Right renal cortex interstitium (tissue), 3 donors: ENCODE measurements around the gene ATP11A. TPM values are rescaled to one million over a fixed set of nuclear protein-coding genes. Genes with fewer than 3 reads are reported as not detected.

Experiments used
- DNase-seq, 3 donors: peaks; one replicate each; pipeline ENCODE4 v3.0.0-alpha.2; 2013; ENCODE audit warnings: low read depth in 3 of 3, low spot score in 2 of 3
- polyA plus RNA-seq, 3 donors: library from polyadenylated mRNA; unstranded; fragments of 120-200 nt; gene quantifications; one replicate each; pipeline ENCODE4 v1.2.1, GENCODE V29; 2013; ENCODE audit not compliant: insufficient read length in 3 of 3

Gene ATP11A
- polyA plus RNA-seq, 3 donors: 34.8 to 39.4 (median 37.3) TPM

GRCh38 chr13:112897956-112898620, 208.2 kb downstream of the ATP11A start:
- no peak for DNase-seq

- DNase-seq: no peak
These were observed 208.9 kb downstream of the ATP11A start for GRCh38 chr13:112898621-112899280.

DNA sequence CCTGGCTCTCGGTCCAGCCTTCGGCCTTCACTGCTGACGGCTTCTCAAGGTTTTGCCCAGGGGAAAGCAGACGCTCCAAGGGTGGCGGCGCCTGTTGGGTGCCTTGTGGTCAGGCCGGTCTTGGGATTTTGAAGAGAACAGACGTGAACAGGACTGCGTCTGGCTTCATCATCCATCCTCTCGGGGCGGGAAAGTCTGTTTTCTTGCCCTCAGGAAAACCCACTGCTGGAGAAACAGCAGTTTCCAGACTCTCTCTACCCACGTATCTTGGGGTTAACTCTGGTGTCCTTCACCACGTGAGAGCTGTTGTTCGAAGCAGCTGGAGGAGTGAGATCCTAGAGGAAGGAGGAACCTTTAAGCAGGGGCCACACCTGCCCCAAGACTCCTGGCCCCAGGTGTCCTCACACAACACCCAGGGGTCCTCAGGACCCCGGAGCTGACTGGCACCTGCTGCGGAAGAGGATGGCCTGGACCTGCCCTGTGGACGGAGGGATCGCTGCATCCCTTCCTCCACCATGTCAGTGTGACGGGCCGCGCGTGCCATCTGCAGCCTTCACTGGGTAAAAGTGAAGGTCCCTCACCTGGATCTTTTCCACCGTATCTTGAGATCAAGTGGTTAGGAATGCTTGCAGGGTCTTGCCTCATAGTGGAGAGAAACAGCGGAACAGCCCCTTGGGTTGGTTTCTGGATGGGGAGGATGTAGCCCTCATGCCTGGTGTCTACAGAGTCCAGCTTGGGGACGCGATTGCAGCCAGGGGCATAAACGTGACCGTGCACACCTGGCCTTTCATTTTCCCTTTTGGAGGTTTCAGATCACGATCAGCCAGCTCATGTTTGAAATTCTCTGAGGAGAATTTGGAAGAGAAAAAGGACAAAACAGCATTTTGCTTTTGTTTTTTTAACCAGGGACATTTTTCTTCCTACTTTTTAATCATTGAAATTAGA, 209.7 kb downstream of the ATP11A start:
- DNase-seq: no peak

GRCh38 chr13:112900226-112900600, 210.4 kb downstream of the ATP11A start:
- DNase-seq: no peak

DNA sequence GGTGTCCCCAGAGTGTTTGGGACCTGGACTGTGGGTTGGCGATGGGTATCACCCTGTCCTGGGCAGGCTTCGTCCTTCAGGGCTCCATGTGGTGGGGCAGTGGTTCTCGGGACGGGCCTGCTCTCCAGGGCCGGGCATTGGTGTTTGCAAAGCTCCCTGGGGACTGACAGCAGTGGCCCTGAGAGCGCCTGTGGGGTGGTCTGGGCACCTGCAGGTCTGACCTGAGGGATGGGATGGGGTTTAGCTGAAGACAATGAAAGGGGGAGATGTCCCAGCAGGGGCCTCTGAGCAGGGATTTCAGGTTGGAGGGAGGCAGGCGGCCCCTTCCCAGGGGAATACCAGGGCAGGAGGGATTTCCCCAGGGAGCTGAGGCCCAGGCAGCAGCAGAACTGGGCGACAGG, 210.9 kb downstream of the ATP11A start:
- DNase-seq: no peak

DNA sequence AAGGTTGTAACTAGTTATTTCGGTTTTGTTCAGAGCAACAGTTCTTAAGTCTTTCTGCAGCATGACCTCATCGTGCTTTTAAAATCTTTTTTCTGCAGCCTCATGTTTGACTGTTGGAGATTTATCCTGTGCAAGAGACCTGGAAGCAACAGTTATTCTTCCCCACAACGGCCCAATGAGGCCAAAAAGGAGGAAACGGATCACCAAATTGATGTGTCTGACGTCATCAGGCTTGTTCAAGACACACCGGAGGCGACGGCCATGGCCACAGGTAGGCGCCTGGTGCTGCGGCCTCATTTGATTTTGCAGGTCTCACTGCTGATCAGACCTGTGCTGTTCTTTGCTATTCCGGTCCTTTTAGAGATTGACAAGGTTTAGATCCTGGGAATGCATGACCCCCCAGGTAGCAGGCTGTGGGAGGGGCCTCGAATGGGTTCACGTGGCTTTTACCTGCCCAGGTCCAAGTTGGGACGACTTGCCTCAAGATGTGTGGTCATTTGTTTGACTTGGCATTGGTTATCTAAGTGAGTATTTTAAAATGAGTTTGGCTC, 212.3 kb downstream of the ATP11A start:
- peak in 1 of 3 donors; percentile 23 for DNase-seq

DNA sequence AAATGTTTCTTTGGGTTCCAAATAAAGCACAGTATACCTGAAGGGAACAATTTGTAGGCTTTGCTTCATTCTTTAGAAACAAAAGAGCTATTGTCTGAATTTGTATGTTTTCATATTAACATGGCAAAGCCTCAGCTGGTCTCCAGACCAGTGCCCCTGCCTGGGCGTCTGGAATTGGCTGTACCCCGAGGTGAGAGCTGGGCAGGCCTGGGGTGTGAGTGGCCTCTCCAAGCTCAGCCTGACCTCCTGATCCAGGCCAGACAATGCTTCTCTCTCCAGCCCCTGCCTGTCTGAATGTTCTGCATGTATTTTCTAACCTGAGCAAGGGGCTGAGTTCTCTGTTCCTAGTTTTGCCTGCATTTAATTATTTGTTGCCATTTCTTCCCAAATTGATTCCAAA, 212.8 kb downstream of the ATP11A start:
- DNase-seq: no peak

DNA sequence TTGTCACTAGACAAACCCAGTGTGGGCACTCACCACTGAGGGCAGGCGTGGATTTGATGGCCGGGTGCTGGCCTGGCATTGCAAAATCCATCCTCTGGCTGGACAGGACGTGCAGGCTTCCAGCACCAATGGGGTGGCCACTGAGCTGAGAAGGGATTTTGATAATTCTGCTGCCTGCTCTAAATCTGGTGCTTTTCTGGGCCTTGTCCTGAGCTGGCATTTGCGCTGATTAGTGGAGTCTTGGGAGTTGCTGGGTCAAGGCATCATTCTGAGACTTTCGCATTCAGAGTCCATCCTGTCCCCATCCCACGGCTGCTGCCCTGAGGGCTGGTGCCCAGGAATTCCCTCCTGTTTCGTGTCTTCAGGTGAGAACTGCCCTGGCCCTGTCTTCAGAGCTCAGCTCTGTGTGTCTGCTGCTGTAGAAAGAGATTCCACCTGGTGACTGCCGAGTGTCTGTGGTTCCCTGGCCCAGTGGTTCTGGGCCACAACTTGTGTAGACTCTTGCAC, 213.3 kb downstream of the ATP11A start:
- DNase-seq: no peak

DNA sequence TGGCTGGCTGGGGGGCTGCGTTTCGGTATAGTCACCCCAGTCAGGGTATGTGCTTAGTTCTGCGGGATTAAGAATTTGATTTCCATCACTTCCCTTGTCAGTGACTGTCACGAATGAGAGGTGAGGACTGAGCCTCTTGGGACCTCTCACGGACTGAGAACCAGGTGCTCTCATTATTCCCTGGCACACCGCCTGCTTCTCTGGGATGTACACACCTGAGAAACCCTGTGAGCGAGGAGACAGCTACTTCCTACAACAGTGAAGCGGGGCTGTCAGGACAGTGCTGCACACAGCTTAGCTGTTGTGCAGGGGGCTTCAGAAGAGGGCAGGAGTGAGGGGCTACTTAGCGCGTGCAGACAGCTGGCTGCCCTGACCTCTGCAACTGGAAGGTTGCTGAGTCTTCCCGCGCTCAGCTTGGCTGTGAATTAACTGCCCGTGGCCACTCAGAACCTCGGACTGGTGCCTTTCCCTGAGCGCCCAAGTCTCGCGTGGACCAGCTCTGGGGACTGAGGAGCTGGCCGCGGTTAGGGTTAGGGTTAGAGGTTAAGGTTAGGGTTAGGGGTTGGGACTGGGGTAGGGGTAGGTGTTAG, 213.9 kb downstream of the ATP11A start:
- no peak for DNase-seq

GRCh38 chr13:112904436-112904960, 214.7 kb downstream of the ATP11A start:
- no peak for DNase-seq

GRCh38 chr13:112905086-112905485, 215.2 kb downstream of the ATP11A start:
- DNase-seq: no peak

DNA sequence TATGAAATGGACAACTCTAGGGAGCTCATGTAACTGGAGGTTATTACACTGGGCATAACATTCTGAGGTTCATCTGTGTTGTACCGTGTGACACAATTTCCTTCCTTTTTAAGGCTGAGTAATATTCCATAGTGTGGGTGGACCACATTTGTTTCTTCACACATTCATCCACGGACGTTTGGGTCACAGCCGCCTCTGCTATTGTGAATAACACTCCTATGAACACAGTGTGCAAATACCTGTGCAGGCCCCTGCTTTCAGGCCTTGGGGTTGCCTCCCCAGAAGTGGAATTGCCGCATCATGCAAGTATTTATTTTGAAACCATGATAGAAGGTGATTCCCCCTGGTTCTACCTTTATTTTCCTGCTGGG, 215.8 kb downstream of the ATP11A start:
- no peak for DNase-seq

GRCh38 chr13:112905990-112906641, 216.3 kb downstream of the ATP11A start:
- no peak for DNase-seq

DNA sequence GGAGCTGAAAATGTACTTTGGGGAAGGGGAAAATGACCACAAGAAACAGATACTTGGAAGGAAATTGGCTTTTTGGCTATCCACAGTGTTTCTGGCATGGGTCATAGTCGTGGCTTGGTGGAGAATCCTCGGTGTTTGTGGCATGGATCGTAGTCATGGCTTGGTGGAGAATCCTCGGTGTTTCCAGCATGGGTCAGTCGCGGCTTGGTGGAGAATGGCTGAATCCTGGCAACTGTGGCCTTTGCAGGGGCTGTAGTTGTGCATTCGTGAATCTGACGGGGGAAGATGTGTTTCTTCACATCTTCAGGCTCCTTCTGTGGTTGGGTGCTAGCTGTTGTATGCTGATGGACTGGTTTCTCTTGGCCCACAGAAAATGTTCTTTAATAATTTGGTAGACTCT, 217.4 kb downstream of the ATP11A start:
- no peak for DNase-seq

DNA sequence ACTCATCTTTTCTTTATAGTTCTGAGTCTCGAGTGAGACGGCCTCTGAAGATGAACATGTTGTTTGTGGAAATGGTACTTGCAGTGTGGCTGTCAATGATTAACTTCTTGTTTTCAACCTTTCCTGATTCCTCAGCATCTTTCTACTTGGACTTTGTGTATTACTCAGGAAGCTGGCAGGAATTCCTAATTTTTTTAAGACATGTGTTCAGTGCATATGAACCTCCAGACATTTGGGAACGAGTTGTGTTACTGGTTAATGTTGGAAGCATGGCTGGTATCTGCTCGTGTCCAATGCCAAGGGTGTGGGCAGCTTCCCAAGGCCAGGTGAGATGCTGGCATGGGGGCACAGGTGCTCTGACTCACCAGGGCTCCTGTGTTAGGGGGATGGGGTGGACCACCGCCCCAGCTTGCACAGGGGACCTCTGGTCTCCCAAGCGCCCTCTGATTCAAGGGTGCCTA, 218.1 kb downstream of the ATP11A start:
- no peak for DNase-seq

DNA sequence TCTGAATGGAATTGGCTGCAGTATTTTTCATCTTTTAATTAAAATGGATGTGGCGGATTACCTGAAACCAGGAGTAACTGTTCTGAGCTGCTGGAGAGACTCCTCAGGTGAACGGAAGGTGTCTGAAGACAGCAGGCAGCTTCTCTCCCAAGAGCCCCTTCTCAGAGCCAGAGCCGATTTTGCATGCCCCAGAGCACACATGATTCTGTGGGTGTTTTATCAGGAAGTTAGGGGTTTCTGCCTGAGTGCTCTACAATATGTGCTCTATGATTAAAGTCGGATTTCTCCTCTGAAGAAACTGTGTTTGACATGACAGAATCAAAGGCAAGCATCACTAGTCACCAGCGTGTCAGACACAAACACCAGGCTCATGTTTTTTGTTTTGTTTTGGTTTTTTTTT, 218.5 kb downstream of the ATP11A start:
- no peak for DNase-seq

DNA sequence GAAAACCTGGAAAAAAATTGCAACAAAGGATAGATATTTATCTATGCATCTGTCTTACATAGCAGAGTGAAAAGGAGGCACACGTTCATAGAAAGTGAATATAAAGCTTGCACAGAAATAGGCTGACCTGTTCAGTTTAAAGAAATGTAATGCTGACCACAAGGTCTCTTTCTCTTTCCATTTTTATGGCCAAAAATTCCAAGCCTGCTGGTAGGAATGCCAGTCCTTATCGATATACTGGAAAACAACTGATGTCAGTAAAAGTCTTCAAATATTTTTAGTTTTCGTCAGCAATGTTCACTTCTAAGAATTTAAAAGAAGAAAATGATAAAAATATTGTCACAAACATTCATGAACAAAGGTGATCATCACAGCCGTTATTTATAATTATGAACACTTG, 220.2 kb downstream of the ATP11A start:
- DNase-seq: no peak

DNA sequence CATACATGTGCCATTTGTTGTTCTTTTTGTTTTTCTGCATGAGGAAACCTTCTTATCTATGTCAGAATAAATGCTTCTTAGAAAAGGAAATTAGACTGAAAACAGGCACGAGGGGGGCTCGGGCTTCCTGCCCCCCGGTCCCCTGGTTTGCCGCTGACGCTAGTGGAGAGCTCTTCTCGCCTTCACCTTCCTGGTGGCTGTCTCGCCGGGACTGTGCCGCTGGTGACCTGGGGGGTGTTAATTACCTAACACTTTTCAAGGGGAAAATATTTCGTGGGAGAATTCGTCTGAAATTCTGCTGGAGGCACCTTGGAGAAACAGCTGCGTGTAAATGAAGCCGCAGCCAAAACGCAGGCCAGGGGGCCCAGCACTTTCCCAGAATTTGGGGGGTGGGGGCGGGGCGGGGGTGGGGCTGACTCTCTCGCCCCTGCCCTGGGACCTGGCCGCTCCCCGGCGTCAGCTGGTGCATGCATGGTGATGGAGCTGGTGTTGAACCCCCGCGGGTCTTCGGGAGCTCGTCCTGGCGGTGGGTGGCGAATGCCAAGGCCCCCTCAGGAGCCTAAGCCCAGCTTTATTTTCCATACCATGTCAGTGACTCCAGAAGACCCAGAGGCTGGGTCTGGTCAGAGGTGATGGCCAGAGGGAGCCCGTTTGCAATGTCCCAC, 220.9 kb downstream of the ATP11A start:
- no peak for DNase-seq

GRCh38 chr13:112911285-112911701, 221.5 kb downstream of the ATP11A start:
- DNase-seq: no peak
